Measurements from ENCODE around the gene SERPINE1.

DNA sequence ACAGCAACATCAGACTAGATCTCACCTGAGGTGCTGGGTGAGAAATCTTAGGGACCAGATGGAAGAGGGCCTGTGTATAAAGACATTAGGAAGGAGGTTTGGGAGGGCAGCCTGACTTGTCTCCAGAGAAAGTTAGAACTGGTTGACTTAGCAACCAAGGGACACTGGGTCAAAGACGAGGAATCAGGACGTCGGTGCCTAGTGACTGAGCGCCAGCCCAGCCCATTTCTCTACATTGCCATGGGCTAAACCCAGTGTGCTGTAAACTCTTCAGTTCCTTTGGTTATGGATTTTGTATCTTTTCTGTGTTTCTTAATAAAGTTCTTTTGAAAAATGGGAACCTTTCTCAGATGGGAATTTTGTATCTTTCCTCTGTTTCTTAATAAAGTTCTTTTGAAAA, 29.3 kb upstream of the SERPINE1 start:
- TF ChIP-seq, protein P1, sequence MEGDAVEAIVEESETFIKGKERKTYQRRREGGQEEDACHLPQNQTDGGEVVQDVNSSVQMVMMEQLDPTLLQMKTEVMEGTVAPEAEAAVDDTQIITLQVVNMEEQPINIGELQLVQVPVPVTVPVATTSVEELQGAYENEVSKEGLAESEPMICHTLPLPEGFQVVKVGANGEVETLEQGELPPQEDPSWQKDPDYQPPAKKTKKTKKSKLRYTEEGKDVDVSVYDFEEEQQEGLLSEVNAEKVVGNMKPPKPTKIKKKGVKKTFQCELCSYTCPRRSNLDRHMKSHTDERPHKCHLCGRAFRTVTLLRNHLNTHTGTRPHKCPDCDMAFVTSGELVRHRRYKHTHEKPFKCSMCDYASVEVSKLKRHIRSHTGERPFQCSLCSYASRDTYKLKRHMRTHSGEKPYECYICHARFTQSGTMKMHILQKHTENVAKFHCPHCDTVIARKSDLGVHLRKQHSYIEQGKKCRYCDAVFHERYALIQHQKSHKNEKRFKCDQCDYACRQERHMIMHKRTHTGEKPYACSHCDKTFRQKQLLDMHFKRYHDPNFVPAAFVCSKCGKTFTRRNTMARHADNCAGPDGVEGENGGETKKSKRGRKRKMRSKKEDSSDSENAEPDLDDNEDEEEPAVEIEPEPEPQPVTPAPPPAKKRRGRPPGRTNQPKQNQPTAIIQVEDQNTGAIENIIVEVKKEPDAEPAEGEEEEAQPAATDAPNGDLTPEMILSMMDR (conservative IDR thresholded peaks at IDR 0.05; ENCODE audit: low read depth in 2 of 2), result no peak
- TF ChIP-seq POLR2AphosphoS5 (IDR thresholded peaks at IDR 0.05; ENCODE audit: low read depth), result no peak
- TF ChIP-seq REST (IDR thresholded peaks at IDR 0.05; ENCODE audit: unreplicated experiment), result no peak
- no peak for TF ChIP-seq EZH2 (IDR thresholded peaks at IDR 0.05; ENCODE audit: low read depth, unreplicated experiment)
- TF ChIP-seq JUNB (IDR thresholded peaks at IDR 0.05; ENCODE audit: unreplicated experiment), result no peak
- TF ChIP-seq EZH2phosphoT487 (IDR thresholded peaks at IDR 0.05; ENCODE audit: unreplicated experiment), result no peak

All from GM23338 (cell line).